ENCODE data around the gene ZNF536.

The ZNF536 gene

GRCh38 chr19:30552593-30552992 lies 180.4 kb downstream of the ZNF536 start:
- peaks cover 0 to 11% of the 10 kb centered on the region in 2 donors for H3K27me3 ChIP-seq
- H3K4me3 ChIP-seq: no peak overlapping the region
- no peak for DNase-seq
- H3K4me1 ChIP-seq: no peaks in the 10 kb centered on the region
- no peak for TF ChIP-seq CTCF (IDR thresholded peaks at IDR 0.05)
- no peaks in the 10 kb centered on the region for H3K9me3 ChIP-seq
- intact Hi-C loops (cut with DNase I; ENCODE audit: low total_unique reads): no loop called here
- H3K36me3 ChIP-seq: no peaks in the 10 kb centered on the region
- H3K27ac ChIP-seq: no peak overlapping the region

GRCh38 chr19:30555075-30555790 lies 183.0 kb downstream of the ZNF536 start:
- no peak overlapping the region for H3K4me3 ChIP-seq
- no peaks in the 10 kb centered on the region for H3K4me1 ChIP-seq
- peaks cover 0 to 21% of the 10 kb centered on the region in 2 donors for H3K27me3 ChIP-seq
- no peak overlapping the region for H3K27ac ChIP-seq
- no peak for DNase-seq
- no peaks in the 10 kb centered on the region for H3K36me3 ChIP-seq
- no peak for TF ChIP-seq CTCF (IDR thresholded peaks at IDR 0.05)
- H3K9me3 ChIP-seq: no peaks in the 10 kb centered on the region
- intact Hi-C loops (cut with DNase I; ENCODE audit: low total_unique reads): no loop called here

GRCh38 chr19:30555791-30556110 lies 183.6 kb downstream of the ZNF536 start:
- Histone ChIP-seq H3K4me1 (no peaks in the 10 kb centered on the region), H3K4me3 (no peak overlapping the region), H3K27me3 (peaks cover 0 to 22% of the 10 kb centered on the region in 2 donors), H3K36me3 (no peaks in the 10 kb centered on the region), H3K9me3 (no peaks in the 10 kb centered on the region), H3K27ac (no peak overlapping the region)
- TF ChIP-seq CTCF (IDR thresholded peaks at IDR 0.05): no peak
- DNase-seq: peak in 1 of 2 donors; percentile 21
- intact Hi-C loops (cut with DNase I; ENCODE audit: low total_unique reads): no loop called here

GRCh38 chr19:30556230-30556711 lies 184.1 kb downstream of the ZNF536 start:
- no peaks in the 10 kb centered on the region for H3K9me3 ChIP-seq
- intact Hi-C loops (cut with DNase I; ENCODE audit: low total_unique reads): no loop called here
- no peak overlapping the region for H3K27ac ChIP-seq
- DNase-seq: peak in 1 of 2 donors; percentile 21
- no peak for TF ChIP-seq CTCF (IDR thresholded peaks at IDR 0.05)
- peaks cover 0 to 23% of the 10 kb centered on the region in 2 donors for H3K27me3 ChIP-seq
- no peaks in the 10 kb centered on the region for H3K36me3 ChIP-seq
- H3K4me1 ChIP-seq: no peaks in the 10 kb centered on the region
- no peak overlapping the region for H3K4me3 ChIP-seq

- H3K36me3 ChIP-seq: no peaks in the 10 kb centered on the region
- H3K27me3 ChIP-seq: peaks cover 0 to 27% of the 10 kb centered on the region in 2 donors
- no peaks in the 10 kb centered on the region for H3K4me1 ChIP-seq
- no peaks in the 10 kb centered on the region for H3K9me3 ChIP-seq
- no peak for TF ChIP-seq CTCF (IDR thresholded peaks at IDR 0.05)
- intact Hi-C loops (cut with DNase I; ENCODE audit: low total_unique reads): no loop called here
- no peak overlapping the region for H3K4me3 ChIP-seq
- H3K27ac ChIP-seq: no peak overlapping the region
- DNase-seq: no peak
Observed at GRCh38 chr19:30557212-30557611, 185.0 kb downstream of the ZNF536 start.

Data from tibial artery (tissue), 4 donors.